IMR-90 (cell line): Measurements from ENCODE around the gene SSH2. TPM values are rescaled to one million over a fixed set of nuclear protein-coding genes. Genes with fewer than 3 reads are reported as not detected.

Source experiments
- ATAC-seq: fragments of 200-7000 bp; cut with Tn5 transposase; 2 replicates; pipeline ENCODE4 v1.9.1; 2020; ENCODE audit warnings: low read depth, mild to moderate bottlenecking, moderate library complexity
- BruUV-seq: library from RNA; stranded (reverse); fragments of 400-500 nt; replicated peaks from 2 replicates; lab custom pipeline; 2021; lab: Mats Ljungman, UMichigan
- CTCF ChIA-PET: fragments of 300-600 bp; formaldehyde crosslinking; extraction: SDS; loops from one replicate; lab custom pipeline; 2021; ENCODE audit warnings: antibody characterized with exemption; lab: Yijun Ruan, JAX
- POLR2A ChIA-PET: fragments of 300-600 bp; sonication (Branson Sonifier 250); formaldehyde crosslinking; loops from one replicate; lab custom pipeline; 2022; ENCODE audit warnings: antibody characterized with exemption; ENCODE audit not compliant: unreplicated experiment; lab: Charles Lee
- DNase-seq: peaks from one replicate; pipeline ENCODE4 v3.0.0; 2013
- H2AFZ ChIP-seq: replicated peaks from 2 replicates; pipeline ENCODE3; 2013; ENCODE audit warnings: low read length, mild to moderate bottlenecking; ENCODE audit not compliant: poor library complexity
- H2AK5ac ChIP-seq: 2 replicates; pipeline ENCODE4 v1.6.1; 2013; ENCODE audit warnings: low read depth, low read length, inconsistent platforms
- H2AK9ac ChIP-seq: replicated peaks from 2 replicates; pipeline ENCODE3; 2013; ENCODE audit warnings: mild to moderate bottlenecking, low read depth, low read length, moderate library complexity; ENCODE audit not compliant: poor library complexity
- H2BK120ac ChIP-seq: 2 replicates; pipeline ENCODE4 v1.6.1; 2013; ENCODE audit warnings: low read depth, low read length, inconsistent platforms
- H2BK15ac ChIP-seq: 3 replicates; pipeline ENCODE4 v1.6.1; 2013; ENCODE audit warnings: low read depth, low read length, inconsistent platforms
- H2BK20ac ChIP-seq: 2 replicates; pipeline ENCODE4 v1.6.1; 2013; ENCODE audit warnings: low read depth, mild to moderate bottlenecking, inconsistent platforms, low read length, moderate library complexity
- H2BK5ac ChIP-seq: 2 replicates; pipeline ENCODE4 v1.6.1; 2013; ENCODE audit warnings: mild to moderate bottlenecking, low read depth, low read length, inconsistent platforms; ENCODE audit not compliant: poor library complexity, severe bottlenecking
- H3K14ac ChIP-seq: replicated peaks from 2 replicates; pipeline ENCODE4 v1.6.1; 2013; ENCODE audit warnings: low read depth, low read length, inconsistent platforms
- H3K18ac ChIP-seq: 2 replicates; pipeline ENCODE4 v1.6.1; 2013; ENCODE audit warnings: low read depth, low read length, control low read depth
- H3K23ac ChIP-seq: 2 replicates; pipeline ENCODE4 v1.6.1; 2013; ENCODE audit warnings: low read depth, low read length, inconsistent platforms
- H3K27ac ChIP-seq: 2 replicates; pipeline ENCODE4 v1.5.1; 2013; ENCODE audit warnings: mild to moderate bottlenecking, control low read depth, low read length; ENCODE audit not compliant: insufficient read depth
- H3K27me3 ChIP-seq: 2 replicates; pipeline ENCODE4 v1.6.1; 2013; ENCODE audit warnings: low read length; ENCODE audit not compliant: control insufficient read depth, insufficient read depth
- H3K36me3 ChIP-seq: 2 replicates; pipeline ENCODE4 v1.6.1; 2013; ENCODE audit warnings: low read length, mixed read lengths; ENCODE audit not compliant: control insufficient read depth, insufficient read depth
- H3K4ac ChIP-seq: 2 replicates; pipeline ENCODE4 v1.6.1; 2013; ENCODE audit warnings: low read depth, low read length, inconsistent platforms
- H3K4me1 ChIP-seq: 2 replicates; pipeline ENCODE4 v1.6.1; 2013; ENCODE audit warnings: low read length, mixed read lengths; ENCODE audit not compliant: control insufficient read depth, insufficient read depth
- H3K4me2 ChIP-seq: 2 replicates; pipeline ENCODE4 v1.6.1; 2013; ENCODE audit warnings: low read depth, mild to moderate bottlenecking, control low read depth, low read length, moderate library complexity
- H3K4me3 ChIP-seq: 2 replicates; pipeline ENCODE4 v1.5.1; 2013; ENCODE audit warnings: low read depth, mild to moderate bottlenecking, control low read depth, low read length, moderate library complexity; ENCODE audit not compliant: insufficient read depth
- H3K56ac ChIP-seq: 2 replicates; pipeline ENCODE4 v1.6.1; 2013; ENCODE audit warnings: low read length, inconsistent platforms; ENCODE audit not compliant: insufficient read depth; ENCODE audit errors: extremely low read depth
- H3K79me1 ChIP-seq, 2 experiments: 2 replicates each; pipeline ENCODE4 v1.6.1; 2013; ENCODE audit warnings: low read length in 2 of 2, inconsistent platforms in 1 of 2, low read depth in 1 of 2
- H3K9ac ChIP-seq: 2 replicates; pipeline ENCODE4 v1.6.1; 2013; ENCODE audit warnings: low read depth, low read length, control low read depth
- H3K9me1 ChIP-seq: 2 replicates; pipeline ENCODE4 v1.6.1; 2013; ENCODE audit warnings: low read length, inconsistent platforms; ENCODE audit not compliant: insufficient read depth
- H3K9me3 ChIP-seq: 2 replicates; pipeline ENCODE4 v1.6.1; 2013; ENCODE audit warnings: low read length; ENCODE audit not compliant: control insufficient read depth, insufficient read depth
- H4K20me1 ChIP-seq: 2 replicates; pipeline ENCODE4 v1.6.1; 2013; ENCODE audit warnings: low read length, inconsistent platforms; ENCODE audit not compliant: insufficient read depth
- H4K5ac ChIP-seq: 2 replicates; pipeline ENCODE4 v1.6.1; 2013; ENCODE audit warnings: mild to moderate bottlenecking, low read depth, low read length, control low read depth
- H4K8ac ChIP-seq, 2 experiments: 2 replicates each; pipeline ENCODE4 v1.6.1; 2013; ENCODE audit warnings: low read depth in 2 of 2, low read length in 2 of 2, control low read depth in 1 of 2, inconsistent platforms in 1 of 2
- H4K91ac ChIP-seq: 2 replicates; pipeline ENCODE4 v1.6.1; 2013; ENCODE audit warnings: low read depth, low read length, inconsistent platforms; ENCODE audit not compliant: insufficient read depth
- CEBPB ChIP-seq: IDR thresholded peaks from 2 replicates; pipeline ENCODE4 v1.6.1; 2012; ENCODE audit warnings: low read depth, low read length, improper control_type of control experiment
- FOS ChIP-seq: fragments of 150-350 bp; IDR thresholded peaks from 2 replicates; pipeline ENCODE4 v1.6.1; 2016; ENCODE audit warnings: low read depth, low read length
- RAD21 ChIP-seq: IDR thresholded peaks from 2 replicates; pipeline ENCODE4 v1.6.1; 2012; ENCODE audit warnings: low read length, improper control_type of control experiment
- SMC3 ChIP-seq: fragments of 150-350 bp; IDR thresholded peaks from 2 replicates; pipeline ENCODE4 v1.6.1; 2016; ENCODE audit warnings: low read depth, mild to moderate bottlenecking, antibody characterized with exemption, low read length, moderate library complexity
- WGBS, 2 experiments: methylation state at CpG; one replicate each; pipeline versions ENCODE4 v1.1.5 to v1.1.7; 2013; ENCODE audit warnings: missing lambda C conversion rate in 2 of 2; ENCODE audit not compliant: insufficient read length in 1 of 2; ENCODE audit errors: extremely low coverage in 2 of 2; 5-methylcytosine and 5-hydroxymethylcytosine counted together
- dilution Hi-C: fragments of 300-500 bp; cut with HindIII; formaldehyde crosslinking; loops from one replicate; pipeline ENCODE4 v1.14.3; 2018; ENCODE audit warnings: low sequenced_read_pairs; ENCODE audit not compliant: unreplicated experiment
- in situ Hi-C: fragments of 300-500 bp; cut with MboI; formaldehyde crosslinking; loops from 3 replicates; pipeline ENCODE4 v1.14.3; 2019; ENCODE audit warnings: low sequenced_read_pairs, inconsistent platforms, mixed read lengths
- intact Hi-C: fragments of 100-400 bp; cut with micrococcal nuclease; formaldehyde crosslinking; loops from 2 replicates; pipeline ENCODE4 v1.10.0; 2022
- polyA plus RNA-seq, 3 experiments: library from polyadenylated mRNA; depleted of rRNA; stranded (reverse); fragments of >200 nt; gene quantifications; 2 replicates each; pipeline ENCODE4 v1.2.3, GENCODE V29; 2012; ENCODE audit warnings: low replicate concordance in 1 of 3
- total RNA-seq: library from RNA; depleted of rRNA; stranded (reverse); fragments of >200 nt; gene quantifications from 2 replicates; pipeline ENCODE4 v1.2.3, GENCODE V29; 2012
- TF ChIP-seq, protein P1 (sequence below): conservative IDR thresholded peaks from 2 replicates; pipeline ENCODE4 v1.5.1; 2012; ENCODE audit warnings: mild to moderate bottlenecking, low read depth, low read length, improper control_type of control experiment
- TF ChIP-seq, protein P2 (sequence below): fragments of 150-350 bp; IDR thresholded peaks from 2 replicates; pipeline ENCODE4 v1.6.1; 2017; ENCODE audit warnings: mild to moderate bottlenecking, antibody characterized with exemption, low read length, low read depth

SSH2 gene
- total and polyA plus RNA-seq, 2 of the 4 experiments (the other 2 are of a cell fraction), result 9.3 TPM

- CTCF ChIA-PET, result interaction anchor here (0.6 to 0.8 kb wide), 2 partner anchors 63 to 83 kb away, joined by 4 to 5 read pairs; no protein-coding TSS in a partner anchor
- intact Hi-C loops (loop anchor here (5.0 kb wide), 1 partner anchor 40 kb away; no protein-coding TSS in a partner anchor), dilution Hi-C loops (no loop called here), in situ Hi-C loops (no loop called here)
- no peak overlapping the region for H3K23ac ChIP-seq
- no peak overlapping the region for H3K18ac ChIP-seq
- no peaks in the 10 kb centered on the region for H3K36me3 ChIP-seq
- H3K4me1 ChIP-seq, result 0 out of 2 replicates have a peak, but pooled peaks cover 2% of the 10 kb centered on the region
- no peak overlapping the region for H3K27ac ChIP-seq
- POLR2A ChIA-PET, result no interaction called here
- no CpG with 5 or more reads among the region's 2 CpGs for WGBS, 2 experiments
- DNase-seq, result no peak
- no peaks in the 10 kb centered on the region for H3K9me3 ChIP-seq
- no peak overlapping the region for H2BK5ac ChIP-seq
- no peak overlapping the region for H3K56ac ChIP-seq
- H4K91ac ChIP-seq, result no peak overlapping the region
- no peaks in the 10 kb centered on the region for H3K27me3 ChIP-seq
- no peaks in the 10 kb centered on the region; the same call in 1 of the 2 replicates for H3K9me1 ChIP-seq
- ATAC-seq, result no peak
- no peak overlapping the region for H3K4me3 ChIP-seq
- H2BK15ac ChIP-seq, result no peak overlapping the region
- H2BK120ac ChIP-seq, result no peak overlapping the region
- no peak overlapping the region for H3K9ac ChIP-seq
- H3K14ac ChIP-seq, result no peak overlapping the region
- no peak overlapping the region for H2BK20ac ChIP-seq
- BruUV-seq, result no TSS peak
- H3K4ac ChIP-seq, result no peak overlapping the region
- H3K79me1 ChIP-seq, result peaks cover 26 to 28% of the 10 kb centered on the region in 2 experiments; a peak in 3 of 4 replicates
- H2AK9ac ChIP-seq, result no peak overlapping the region
- H4K8ac ChIP-seq, result no peak overlapping the region
- H4K20me1 ChIP-seq, result peaks cover 3% of the 10 kb centered on the region; the same call in 1 of the 2 replicates
- no peak overlapping the region for H4K5ac ChIP-seq
- TF ChIP-seq FOS, result no peak
- TF ChIP-seq, protein P1, sequence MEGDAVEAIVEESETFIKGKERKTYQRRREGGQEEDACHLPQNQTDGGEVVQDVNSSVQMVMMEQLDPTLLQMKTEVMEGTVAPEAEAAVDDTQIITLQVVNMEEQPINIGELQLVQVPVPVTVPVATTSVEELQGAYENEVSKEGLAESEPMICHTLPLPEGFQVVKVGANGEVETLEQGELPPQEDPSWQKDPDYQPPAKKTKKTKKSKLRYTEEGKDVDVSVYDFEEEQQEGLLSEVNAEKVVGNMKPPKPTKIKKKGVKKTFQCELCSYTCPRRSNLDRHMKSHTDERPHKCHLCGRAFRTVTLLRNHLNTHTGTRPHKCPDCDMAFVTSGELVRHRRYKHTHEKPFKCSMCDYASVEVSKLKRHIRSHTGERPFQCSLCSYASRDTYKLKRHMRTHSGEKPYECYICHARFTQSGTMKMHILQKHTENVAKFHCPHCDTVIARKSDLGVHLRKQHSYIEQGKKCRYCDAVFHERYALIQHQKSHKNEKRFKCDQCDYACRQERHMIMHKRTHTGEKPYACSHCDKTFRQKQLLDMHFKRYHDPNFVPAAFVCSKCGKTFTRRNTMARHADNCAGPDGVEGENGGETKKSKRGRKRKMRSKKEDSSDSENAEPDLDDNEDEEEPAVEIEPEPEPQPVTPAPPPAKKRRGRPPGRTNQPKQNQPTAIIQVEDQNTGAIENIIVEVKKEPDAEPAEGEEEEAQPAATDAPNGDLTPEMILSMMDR, result peak; percentile 23; the same call in 1 of the 2 replicates
- TF ChIP-seq CEBPB, result no peak
- 0 out of 2 replicates have a peak, but pooled peaks have one; percentile 14 for TF ChIP-seq SMC3
- no peak for TF ChIP-seq RAD21
- TF ChIP-seq, protein P2, sequence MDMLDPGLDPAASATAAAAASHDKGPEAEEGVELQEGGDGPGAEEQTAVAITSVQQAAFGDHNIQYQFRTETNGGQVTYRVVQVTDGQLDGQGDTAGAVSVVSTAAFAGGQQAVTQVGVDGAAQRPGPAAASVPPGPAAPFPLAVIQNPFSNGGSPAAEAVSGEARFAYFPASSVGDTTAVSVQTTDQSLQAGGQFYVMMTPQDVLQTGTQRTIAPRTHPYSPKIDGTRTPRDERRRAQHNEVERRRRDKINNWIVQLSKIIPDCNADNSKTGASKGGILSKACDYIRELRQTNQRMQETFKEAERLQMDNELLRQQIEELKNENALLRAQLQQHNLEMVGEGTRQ, result no peak
- H2AK5ac ChIP-seq, result no peak overlapping the region
- no peak overlapping the region for H3K4me2 ChIP-seq
- H2AFZ ChIP-seq, result no peak overlapping the region
Observed at GRCh38 chr17:29867643-29868181, 62.3 kb downstream of the SSH2 start.
